HepG2 (cell line): ENCODE results near the gene CTNNBL1. TPM values are rescaled to one million over a fixed set of nuclear protein-coding genes. Genes with fewer than 3 reads are reported as not detected.

Experiments
- BRD4 ChIP-seq: sonication (generic); formaldehyde crosslinking; IDR thresholded peaks from 2 replicates; pipeline ENCODE4 v1.4.0; 2020; ENCODE audit warnings: missing genetic modification reagents
- EHMT2 ChIP-seq: fragments of 200-600 bp; sonication (generic); IDR thresholded peaks from 2 replicates; pipeline ENCODE4 v1.7.0; 2017; ENCODE audit warnings: antibody characterized with exemption, low read depth, low read length, borderline replicate concordance
- ETV5 ChIP-seq: IDR thresholded peaks from 2 replicates; pipeline ENCODE4 v1.6.1; 2018; ENCODE audit warnings: missing biosample characterization, missing genetic modification reagents, inconsistent platforms, borderline replicate concordance
- GFI1 ChIP-seq: sonication (generic); formaldehyde crosslinking; IDR thresholded peaks from 2 replicates; pipeline ENCODE4 v1.5.0; 2020; ENCODE audit warnings: missing genetic modification reagents, mild to moderate bottlenecking, borderline replicate concordance
- RFXAP ChIP-seq: sonication (generic); formaldehyde crosslinking; IDR thresholded peaks from 2 replicates; pipeline ENCODE4 v1.4.0; 2020; ENCODE audit warnings: missing genetic modification reagents, borderline replicate concordance
- ZFP82 ChIP-seq: sonication (generic); formaldehyde crosslinking; IDR thresholded peaks from 2 replicates; pipeline ENCODE4 v1.5.1; 2020; ENCODE audit warnings: mild to moderate bottlenecking, missing genetic modification reagents, borderline replicate concordance
- ZNF232 ChIP-seq: sonication (generic); formaldehyde crosslinking; IDR thresholded peaks from 2 replicates; pipeline ENCODE4 v1.4.0; 2020; ENCODE audit warnings: missing genetic modification reagents, borderline replicate concordance
- ZNF296 ChIP-seq: sonication (generic); formaldehyde crosslinking; conservative IDR thresholded peaks from 2 replicates; pipeline ENCODE4 v1.5.0; 2020; ENCODE audit warnings: mild to moderate bottlenecking, missing genetic modification reagents
- ZNF3 ChIP-seq: IDR thresholded peaks from 2 replicates; pipeline ENCODE4 v1.7.0; 2017; ENCODE audit warnings: inconsistent platforms
- ZNF543 ChIP-seq: sonication (generic); formaldehyde crosslinking; IDR thresholded peaks from 2 replicates; pipeline ENCODE4 v1.4.0; 2020; ENCODE audit warnings: mild to moderate bottlenecking, missing genetic modification reagents
- polyA plus RNA-seq, 8 experiments: library from polyadenylated mRNA; depleted of rRNA in 3 of 8; stranded (reverse) in 7 of 8; unstranded in 1 of 8; fragments of >200 nt; fragmentation: Illumina TruSeq in 4 of 8; extraction: Trizol in 4 of 8; gene quantifications; 2 replicates each; pipeline versions ENCODE4 v1.2.1 to v1.2.3, GENCODE V29; 2011 to 2016; ENCODE audit warnings: low read depth in 4 of 8, missing spikeins in 1 of 8, mixed read lengths in 1 of 8; ENCODE audit not compliant: insufficient read depth in 1 of 8
- total RNA-seq, 5 experiments: library from RNA; depleted of rRNA; stranded (reverse); fragments of >200 nt; fragmentation: Illumina TruSeq; extraction: Trizol; gene quantifications; 2 replicates each; pipeline ENCODE4 v1.2.3, GENCODE V29; 2016; ENCODE audit warnings: low read depth in 1 of 5
- TF ChIP-seq, protein P1 (sequence below): sonication (generic); formaldehyde crosslinking; conservative IDR thresholded peaks from 2 replicates; pipeline ENCODE4 v1.5.0; 2020; ENCODE audit warnings: missing genetic modification reagents
- TF ChIP-seq, protein P2 (sequence below): IDR thresholded peaks from 2 replicates; pipeline ENCODE4 v1.6.1; 2016; ENCODE audit warnings: mild to moderate bottlenecking
- TF ChIP-seq, protein P3 (sequence below): sonication (generic); formaldehyde crosslinking; IDR thresholded peaks from 2 replicates; pipeline ENCODE4 v1.8.0; 2022; ENCODE audit warnings: mild to moderate bottlenecking, missing genetic modification reagents
- TF ChIP-seq, protein P4 (sequence below): IDR thresholded peaks from 2 replicates; pipeline ENCODE4 v1.6.1; 2016; ENCODE audit warnings: low read depth
- TF ChIP-seq, protein P5 (sequence below): sonication (generic); formaldehyde crosslinking; IDR thresholded peaks from 2 replicates; pipeline ENCODE4 v1.5.0; 2020; ENCODE audit warnings: mild to moderate bottlenecking, missing genetic modification reagents, borderline replicate concordance
- TF ChIP-seq, protein P6 (sequence below): sonication (generic); formaldehyde crosslinking; IDR thresholded peaks from 2 replicates; pipeline ENCODE4 v1.4.0; 2020; ENCODE audit warnings: mild to moderate bottlenecking, missing genetic modification reagents

Gene CTNNBL1
- total and polyA plus RNA-seq, 2 of the 13 experiments (the other 11 are each of a cell fraction or from before 2014, with no cell fraction given): 49.3 to 94.6 TPM

DNA sequence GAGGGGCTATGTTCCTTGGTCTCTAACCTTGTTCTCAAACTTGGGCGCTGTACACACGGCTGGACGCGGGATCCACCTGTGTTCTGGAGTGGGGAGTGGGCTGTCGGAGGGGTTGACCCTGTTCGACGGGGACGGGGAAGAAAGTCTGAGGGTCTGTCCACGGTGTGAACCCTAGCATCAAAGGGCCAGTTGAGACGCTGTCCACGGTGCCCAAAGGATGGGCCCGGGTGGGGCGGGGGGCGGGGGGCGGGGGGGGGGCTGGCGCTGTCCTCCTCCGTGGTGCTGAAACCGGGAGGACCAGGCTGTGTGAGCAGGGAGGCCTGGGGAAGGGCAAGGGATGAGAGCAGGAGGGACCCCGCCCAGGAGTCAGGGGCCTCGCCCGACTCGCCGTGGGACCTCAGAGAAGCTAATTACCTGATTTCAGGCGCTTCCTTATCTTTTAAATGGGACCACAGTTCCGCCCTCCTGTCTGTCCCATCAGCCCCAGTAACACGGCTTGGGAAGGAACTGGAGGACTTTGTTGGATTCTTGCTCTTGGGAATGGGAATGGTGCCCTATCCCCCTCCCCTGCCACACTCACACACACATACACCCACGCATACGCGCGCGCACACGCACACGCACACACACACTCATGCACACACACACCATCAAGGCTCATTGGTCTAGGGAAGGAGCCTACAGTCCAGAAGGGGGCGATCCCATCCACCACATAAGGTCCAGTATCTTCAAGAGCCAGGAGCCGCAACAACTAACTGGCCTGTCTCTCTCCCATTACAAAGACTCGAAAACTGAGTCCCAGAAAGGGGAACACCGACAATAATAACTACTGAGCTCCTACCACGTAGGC lies 208.0 kb downstream of the CTNNBL1 start (continued):
- TF ChIP-seq EHMT2 (peak; percentile 91), ZNF296 (CRISPR knock-in tag) (no peak), ZNF232 (no peak), ZFP82 (CRISPR knock-in tag) (no peak), BRD4 (CRISPR knock-in tag) (no peak), GFI1 (CRISPR knock-in tag) (no peak), ETV5 (no peak), ZNF3 (CRISPR knock-in tag) (no peak), RFXAP (CRISPR knock-in tag) (no peak), ZNF543 (CRISPR knock-in tag) (no peak)
- TF ChIP-seq, protein P1, sequence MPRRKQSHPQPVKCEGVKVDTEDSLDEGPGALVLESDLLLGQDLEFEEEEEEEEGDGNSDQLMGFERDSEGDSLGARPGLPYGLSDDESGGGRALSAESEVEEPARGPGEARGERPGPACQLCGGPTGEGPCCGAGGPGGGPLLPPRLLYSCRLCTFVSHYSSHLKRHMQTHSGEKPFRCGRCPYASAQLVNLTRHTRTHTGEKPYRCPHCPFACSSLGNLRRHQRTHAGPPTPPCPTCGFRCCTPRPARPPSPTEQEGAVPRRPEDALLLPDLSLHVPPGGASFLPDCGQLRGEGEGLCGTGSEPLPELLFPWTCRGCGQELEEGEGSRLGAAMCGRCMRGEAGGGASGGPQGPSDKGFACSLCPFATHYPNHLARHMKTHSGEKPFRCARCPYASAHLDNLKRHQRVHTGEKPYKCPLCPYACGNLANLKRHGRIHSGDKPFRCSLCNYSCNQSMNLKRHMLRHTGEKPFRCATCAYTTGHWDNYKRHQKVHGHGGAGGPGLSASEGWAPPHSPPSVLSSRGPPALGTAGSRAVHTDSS: no peak
- TF ChIP-seq, protein P2, sequence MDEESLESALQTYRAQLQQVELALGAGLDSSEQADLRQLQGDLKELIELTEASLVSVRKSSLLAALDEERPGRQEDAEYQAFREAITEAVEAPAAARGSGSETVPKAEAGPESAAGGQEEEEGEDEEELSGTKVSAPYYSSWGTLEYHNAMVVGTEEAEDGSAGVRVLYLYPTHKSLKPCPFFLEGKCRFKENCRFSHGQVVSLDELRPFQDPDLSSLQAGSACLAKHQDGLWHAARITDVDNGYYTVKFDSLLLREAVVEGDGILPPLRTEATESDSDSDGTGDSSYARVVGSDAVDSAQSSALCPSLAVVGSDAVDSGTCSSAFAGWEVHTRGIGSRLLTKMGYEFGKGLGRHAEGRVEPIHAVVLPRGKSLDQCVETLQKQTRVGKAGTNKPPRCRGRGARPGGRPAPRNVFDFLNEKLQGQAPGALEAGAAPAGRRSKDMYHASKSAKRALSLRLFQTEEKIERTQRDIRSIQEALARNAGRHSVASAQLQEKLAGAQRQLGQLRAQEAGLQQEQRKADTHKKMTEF (CRISPR knock-in tag): no peak
- TF ChIP-seq, protein P3, sequence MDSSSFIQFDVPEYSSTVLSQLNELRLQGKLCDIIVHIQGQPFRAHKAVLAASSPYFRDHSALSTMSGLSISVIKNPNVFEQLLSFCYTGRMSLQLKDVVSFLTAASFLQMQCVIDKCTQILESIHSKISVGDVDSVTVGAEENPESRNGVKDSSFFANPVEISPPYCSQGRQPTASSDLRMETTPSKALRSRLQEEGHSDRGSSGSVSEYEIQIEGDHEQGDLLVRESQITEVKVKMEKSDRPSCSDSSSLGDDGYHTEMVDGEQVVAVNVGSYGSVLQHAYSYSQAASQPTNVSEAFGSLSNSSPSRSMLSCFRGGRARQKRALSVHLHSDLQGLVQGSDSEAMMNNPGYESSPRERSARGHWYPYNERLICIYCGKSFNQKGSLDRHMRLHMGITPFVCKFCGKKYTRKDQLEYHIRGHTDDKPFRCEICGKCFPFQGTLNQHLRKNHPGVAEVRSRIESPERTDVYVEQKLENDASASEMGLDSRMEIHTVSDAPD (CRISPR knock-in tag): no peak
- TF ChIP-seq, protein P4, sequence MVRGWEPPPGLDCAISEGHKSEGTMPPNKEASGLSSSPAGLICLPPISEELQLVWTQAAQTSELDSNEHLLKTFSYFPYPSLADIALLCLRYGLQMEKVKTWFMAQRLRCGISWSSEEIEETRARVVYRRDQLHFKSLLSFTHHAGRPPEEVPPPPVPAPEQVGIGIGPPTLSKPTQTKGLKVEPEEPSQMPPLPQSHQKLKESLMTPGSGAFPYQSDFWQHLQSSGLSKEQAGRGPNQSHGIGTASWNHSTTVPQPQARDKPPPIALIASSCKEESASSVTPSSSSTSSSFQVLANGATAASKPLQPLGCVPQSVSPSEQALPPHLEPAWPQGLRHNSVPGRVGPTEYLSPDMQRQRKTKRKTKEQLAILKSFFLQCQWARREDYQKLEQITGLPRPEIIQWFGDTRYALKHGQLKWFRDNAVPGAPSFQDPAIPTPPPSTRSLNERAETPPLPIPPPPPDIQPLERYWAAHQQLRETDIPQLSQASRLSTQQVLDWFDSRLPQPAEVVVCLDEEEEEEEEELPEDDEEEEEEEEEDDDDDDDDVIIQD: no peak
- TF ChIP-seq, protein P5, sequence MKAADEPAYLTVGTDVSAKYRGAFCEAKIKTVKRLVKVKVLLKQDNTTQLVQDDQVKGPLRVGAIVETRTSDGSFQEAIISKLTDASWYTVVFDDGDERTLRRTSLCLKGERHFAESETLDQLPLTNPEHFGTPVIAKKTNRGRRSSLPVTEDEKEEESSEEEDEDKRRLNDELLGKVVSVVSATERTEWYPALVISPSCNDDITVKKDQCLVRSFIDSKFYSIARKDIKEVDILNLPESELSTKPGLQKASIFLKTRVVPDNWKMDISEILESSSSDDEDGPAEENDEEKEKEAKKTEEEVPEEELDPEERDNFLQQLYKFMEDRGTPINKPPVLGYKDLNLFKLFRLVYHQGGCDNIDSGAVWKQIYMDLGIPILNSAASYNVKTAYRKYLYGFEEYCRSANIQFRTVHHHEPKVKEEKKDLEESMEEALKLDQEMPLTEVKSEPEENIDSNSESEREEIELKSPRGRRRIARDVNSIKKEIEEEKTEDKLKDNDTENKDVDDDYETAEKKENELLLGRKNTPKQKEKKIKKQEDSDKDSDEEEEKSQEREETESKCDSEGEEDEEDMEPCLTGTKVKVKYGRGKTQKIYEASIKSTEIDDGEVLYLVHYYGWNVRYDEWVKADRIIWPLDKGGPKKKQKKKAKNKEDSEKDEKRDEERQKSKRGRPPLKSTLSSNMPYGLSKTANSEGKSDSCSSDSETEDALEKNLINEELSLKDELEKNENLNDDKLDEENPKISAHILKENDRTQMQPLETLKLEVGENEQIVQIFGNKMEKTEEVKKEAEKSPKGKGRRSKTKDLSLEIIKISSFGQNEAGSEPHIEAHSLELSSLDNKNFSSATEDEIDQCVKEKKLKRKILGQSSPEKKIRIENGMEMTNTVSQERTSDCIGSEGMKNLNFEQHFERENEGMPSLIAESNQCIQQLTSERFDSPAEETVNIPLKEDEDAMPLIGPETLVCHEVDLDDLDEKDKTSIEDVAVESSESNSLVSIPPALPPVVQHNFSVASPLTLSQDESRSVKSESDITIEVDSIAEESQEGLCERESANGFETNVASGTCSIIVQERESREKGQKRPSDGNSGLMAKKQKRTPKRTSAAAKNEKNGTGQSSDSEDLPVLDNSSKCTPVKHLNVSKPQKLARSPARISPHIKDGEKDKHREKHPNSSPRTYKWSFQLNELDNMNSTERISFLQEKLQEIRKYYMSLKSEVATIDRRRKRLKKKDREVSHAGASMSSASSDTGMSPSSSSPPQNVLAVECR: 0 out of 2 replicates have a peak, but pooled peaks have one; percentile 11
- TF ChIP-seq, protein P6, sequence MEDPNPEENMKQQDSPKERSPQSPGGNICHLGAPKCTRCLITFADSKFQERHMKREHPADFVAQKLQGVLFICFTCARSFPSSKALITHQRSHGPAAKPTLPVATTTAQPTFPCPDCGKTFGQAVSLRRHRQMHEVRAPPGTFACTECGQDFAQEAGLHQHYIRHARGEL (CRISPR knock-in tag): no peak
